Stomach (tissue), 9 donors: ENCODE results near the gene TRIOBP. TPM values are rescaled to one million over a fixed set of nuclear protein-coding genes. Genes with fewer than 3 reads are reported as not detected.

ENCODE experiments used
- DNase-seq, 2 donors: peaks; one replicate each; pipeline versions ENCODE4 v3.0.0 to v3.0.0-alpha.2; 2013 to 2019
- H3K27ac ChIP-seq, 5 donors: fragments of 200-600 bp in 4 of 5; sonication (generic) in 4 of 5; one replicate each; pipeline ENCODE4 v1.5.1; 2013 to 2019; ENCODE audit warnings: mild to moderate bottlenecking in 1 of 5, moderate library complexity in 1 of 5
- H3K27me3 ChIP-seq, 3 donors: fragments of 200-600 bp; sonication (generic); one replicate each; pipeline ENCODE4 v1.5.1; 2017 to 2019; ENCODE audit warnings: mixed run types in 1 of 3
- H3K36me3 ChIP-seq, 4 donors: fragments of 200-600 bp; sonication (generic); 1 replicate in 3 of 4; 2 replicates in 1 of 4; pipeline ENCODE4 v1.5.1; 2016 to 2019
- H3K4me1 ChIP-seq, 4 donors: fragments of 200-600 bp; sonication (generic); one replicate each; pipeline ENCODE4 v1.5.1; 2016 to 2019
- H3K4me3 ChIP-seq, 4 donors: fragments of 200-600 bp; sonication (generic) in 3 of 4; one replicate each; pipeline ENCODE4 v1.5.1; 2016 to 2019; ENCODE audit warnings: mild to moderate bottlenecking in 1 of 4
- H3K9me3 ChIP-seq, 4 donors: fragments of 200-600 bp; sonication (generic); one replicate each; pipeline ENCODE4 v1.5.1; 2016 to 2019
- CTCF ChIP-seq, 7 experiments: fragments of 450-650 bp in 4 of 7; fragments of 200-600 bp in 3 of 7; sonication (generic) in 3 of 7; IDR thresholded peaks; one replicate each; pipeline ENCODE4 v1.5.1; 2016 to 2019; ENCODE audit warnings: antibody characterized with exemption in 7 of 7, control low read depth in 2 of 7, mild to moderate bottlenecking in 1 of 7
- EP300 ChIP-seq: sonication (generic); formaldehyde crosslinking; IDR thresholded peaks from one replicate; pipeline ENCODE4 v1.6.1; 2017; ENCODE audit warnings: antibody characterized with exemption
- POLR2A ChIP-seq, 4 donors: fragments of 450-650 bp; IDR thresholded peaks; one replicate each; pipeline ENCODE4 v1.6.1; 2016; ENCODE audit warnings: antibody characterized with exemption in 4 of 4, control low read depth in 2 of 4, mild to moderate bottlenecking in 1 of 4, moderate library complexity in 1 of 4
- POLR2AphosphoS5 ChIP-seq, 3 donors: sonication (generic); formaldehyde crosslinking; IDR thresholded peaks; one replicate each; pipeline ENCODE4 v1.6.1; 2016; ENCODE audit warnings: antibody characterized with exemption in 3 of 3
- WGBS, 5 donors: extraction: QIAGEN DNeasy Blood & Tissue Kit in 3 of 5; methylation state at CpG; one replicate each; pipeline versions ENCODE4 v1.1.5 to v1.1.7; 2013 to 2018; 5-methylcytosine and 5-hydroxymethylcytosine counted together
- intact Hi-C: fragments of 100-400 bp; cut with DNase I; formaldehyde crosslinking; loops from one replicate; pipeline ENCODE4 v1.15.1; 2023; ENCODE audit warnings: low total_unique reads
- polyA plus RNA-seq, 3 donors: library from polyadenylated mRNA; stranded (reverse); fragments of 200-250 nt; gene quantifications; one replicate each; pipeline ENCODE4 v1.2.3, GENCODE V29; 2013
- total RNA-seq, 5 donors: library from RNA; depleted of rRNA; stranded (reverse); fragments of >200 nt; gene quantifications; one replicate each; pipeline versions ENCODE4 v1.1.0 to v1.2.3, GENCODE V29; 2014 to 2016
- donor health status: healthy with polysubstance abuse.
- donor health status: Bipolar disorder and iron deficiency.
- donor health status: healthy.

TRIOBP gene
- total and polyA plus RNA-seq, 8 donors, result 30.6 to 355 (median 86.1) TPM

- Histone ChIP-seq H3K4me1 (peaks cover 35 to 76% (median 70%) of the 10 kb centered on the region in 4 donors), H3K9me3 (no peaks in the 10 kb centered on the region), H3K36me3 (no peaks in the 10 kb centered on the region), H3K4me3 (peak overlapping the region; percentile 53 to 62 (median 57)), H3K27ac (peak overlapping the region; percentile 89 to 95 (median 90)), H3K27me3 (peaks cover 0 to 7% (median 0%) of the 10 kb centered on the region in 3 donors)
- WGBS, 5 donors, result 4 to 17% (median 8%) methylated on average over 8 to 28 of the region's 29 CpGs
- TF ChIP-seq POLR2A (IDR thresholded peaks at IDR 0.05) (no peak), CTCF (IDR thresholded peaks at IDR 0.05) (no peak), POLR2AphosphoS5 (IDR thresholded peaks at IDR 0.05) (no peak), EP300 (no peak)
- intact Hi-C loops, result no loop called here
- peak in 1 of 2 donors; percentile 58 for DNase-seq
These were observed 107.6 kb downstream of the TRIOBP start for GRCh38 chr22:37804352-37804880.

- WGBS, 5 donors, result 0 to 20% (median 2%) methylated on average over 9 to 87 of the region's 87 CpGs
- peaks cover 35 to 77% (median 73%) of the 10 kb centered on the region in 4 donors for H3K4me1 ChIP-seq
- TF ChIP-seq CTCF (IDR thresholded peaks at IDR 0.05) (no peak), EP300 (no peak), POLR2A (IDR thresholded peaks at IDR 0.05) (peak in 2 of 4 donors; percentile 59 to 76), POLR2AphosphoS5 (IDR thresholded peaks at IDR 0.05) (peak; percentile 91 to 98 (median 98))
- peak; percentile 92 to 97 for DNase-seq
- no peaks in the 10 kb centered on the region for H3K9me3 ChIP-seq
- peaks cover 0 to 7% (median 0%) of the 10 kb centered on the region in 3 donors for H3K27me3 ChIP-seq
- intact Hi-C loops, result no loop called here
- peak overlapping the region; percentile 53 to 62 (median 57) for H3K4me3 ChIP-seq
- peaks cover 0 to 5% (median 0%) of the 10 kb centered on the region in 4 donors for H3K36me3 ChIP-seq
- H3K27ac ChIP-seq, result peak overlapping the region; percentile 89 to 95 (median 90)
These were observed 108.3 kb downstream of the TRIOBP start for GRCh38 chr22:37804881-37805809.

- TF ChIP-seq POLR2AphosphoS5 (IDR thresholded peaks at IDR 0.05), result no peak
- no peak for TF ChIP-seq CTCF (IDR thresholded peaks at IDR 0.05)
- no peak for TF ChIP-seq POLR2A (IDR thresholded peaks at IDR 0.05)
- no peak for TF ChIP-seq EP300
- Histone ChIP-seq H3K4me3 (peak overlapping the region; percentile 53 to 62 (median 57)), H3K4me1 (peaks cover 35 to 77% (median 74%) of the 10 kb centered on the region in 4 donors), H3K27ac (peak overlapping the region; percentile 89 to 95 (median 90)), H3K27me3 (peaks cover 0 to 7% (median 0%) of the 10 kb centered on the region in 3 donors), H3K9me3 (no peaks in the 10 kb centered on the region), H3K36me3 (peaks cover 0 to 5% (median 0%) of the 10 kb centered on the region in 4 donors)
- intact Hi-C loops, result no loop called here
- DNase-seq, result no peak
- WGBS, 5 donors, result 18 to 33% (median 22%) methylated on average over 6 to 10 of the region's 10 CpGs
These were observed 109.0 kb downstream of the TRIOBP start for GRCh38 chr22:37805810-37806277.
